Measurements from ENCODE around the gene MBD4.

DNA sequence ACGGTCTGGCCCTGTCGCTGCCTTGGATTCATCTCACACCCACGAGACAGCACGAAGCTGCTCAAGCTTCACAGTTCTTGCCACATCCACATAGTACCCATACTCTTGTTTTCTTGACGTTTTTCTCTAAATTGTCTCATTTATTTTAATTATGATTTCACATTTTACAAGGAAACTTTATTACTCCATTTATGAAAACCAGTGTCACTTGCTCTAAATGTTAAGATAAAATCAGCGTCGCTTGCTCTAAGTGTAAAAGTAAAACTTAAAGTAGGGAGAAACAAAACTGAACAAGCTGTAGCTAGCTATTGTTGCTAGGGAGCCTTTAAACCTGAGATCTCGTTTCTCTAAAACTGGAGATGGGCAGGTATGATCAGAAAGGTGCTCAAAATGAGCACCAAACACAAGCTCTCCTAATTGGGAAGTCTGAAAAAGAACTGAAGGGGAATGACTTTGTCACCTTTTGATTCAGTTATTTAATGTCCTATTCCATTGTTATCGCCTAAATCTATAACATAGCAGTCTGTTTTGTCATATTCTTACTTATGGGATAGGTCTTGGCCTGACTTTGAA is 956 bp upstream of the MBD4 start:
- TF ChIP-seq POLR2A (IDR thresholded peaks at IDR 0.05) = no peak
- TF ChIP-seq, protein P1, sequence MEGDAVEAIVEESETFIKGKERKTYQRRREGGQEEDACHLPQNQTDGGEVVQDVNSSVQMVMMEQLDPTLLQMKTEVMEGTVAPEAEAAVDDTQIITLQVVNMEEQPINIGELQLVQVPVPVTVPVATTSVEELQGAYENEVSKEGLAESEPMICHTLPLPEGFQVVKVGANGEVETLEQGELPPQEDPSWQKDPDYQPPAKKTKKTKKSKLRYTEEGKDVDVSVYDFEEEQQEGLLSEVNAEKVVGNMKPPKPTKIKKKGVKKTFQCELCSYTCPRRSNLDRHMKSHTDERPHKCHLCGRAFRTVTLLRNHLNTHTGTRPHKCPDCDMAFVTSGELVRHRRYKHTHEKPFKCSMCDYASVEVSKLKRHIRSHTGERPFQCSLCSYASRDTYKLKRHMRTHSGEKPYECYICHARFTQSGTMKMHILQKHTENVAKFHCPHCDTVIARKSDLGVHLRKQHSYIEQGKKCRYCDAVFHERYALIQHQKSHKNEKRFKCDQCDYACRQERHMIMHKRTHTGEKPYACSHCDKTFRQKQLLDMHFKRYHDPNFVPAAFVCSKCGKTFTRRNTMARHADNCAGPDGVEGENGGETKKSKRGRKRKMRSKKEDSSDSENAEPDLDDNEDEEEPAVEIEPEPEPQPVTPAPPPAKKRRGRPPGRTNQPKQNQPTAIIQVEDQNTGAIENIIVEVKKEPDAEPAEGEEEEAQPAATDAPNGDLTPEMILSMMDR (IDR thresholded peaks at IDR 0.05) = no peak
